ENCODE measurements around the gene RHEB. TPM values are rescaled to one million over a fixed set of nuclear protein-coding genes. Genes with fewer than 3 reads are reported as not detected.

The RHEB gene
- total RNA-seq, 1 donor from 2014 or later = 88.2 TPM

DNA sequence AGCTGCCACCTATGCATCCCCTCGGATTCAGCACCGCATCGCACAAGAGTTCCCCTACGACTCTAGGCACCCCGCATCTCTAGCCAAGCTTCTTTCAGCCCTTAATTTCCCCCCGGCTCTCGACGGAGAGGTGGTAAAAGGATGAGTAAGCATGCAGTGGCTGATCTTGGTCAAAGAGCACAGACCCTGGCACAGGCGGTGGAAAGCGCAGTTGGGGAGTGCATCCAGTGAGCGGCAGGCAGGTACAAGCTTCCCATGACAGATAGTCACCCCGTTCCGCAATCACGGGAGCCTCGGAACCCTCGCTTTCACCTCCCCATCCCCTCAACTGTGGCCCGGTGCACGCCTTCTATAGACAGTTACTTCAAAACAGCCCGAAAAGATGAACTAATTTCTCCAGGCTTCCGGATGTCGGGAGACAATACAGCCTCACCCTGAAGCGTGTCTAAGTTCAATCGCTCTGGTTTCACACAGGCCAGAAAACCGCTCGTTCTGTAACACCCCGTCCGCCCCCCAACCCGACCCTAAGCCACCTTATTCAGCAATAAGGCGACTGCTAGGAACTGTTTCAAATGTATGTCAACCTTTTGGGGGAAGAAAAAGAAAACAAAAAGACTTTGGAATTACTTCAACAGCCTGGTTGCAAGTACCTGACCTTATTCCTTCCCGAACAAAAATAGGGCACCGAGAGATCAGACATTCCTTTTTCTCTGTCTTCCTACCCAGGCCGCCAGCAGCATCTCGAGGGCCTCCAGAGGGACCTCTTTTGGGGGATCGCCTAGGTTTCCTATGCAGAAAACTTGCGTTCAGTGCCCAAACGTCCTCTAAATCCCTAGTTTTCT lies 1.4 kb downstream of the RHEB start:
- Mint-ChIP-seq H3K36me3 (ENCODE audit: unreplicated experiment) (no peaks in the 10 kb centered on the region), H3K27me3 (ENCODE audit: unreplicated experiment) (peaks cover 10% of the 10 kb centered on the region), H3K4me3 (ENCODE audit: unreplicated experiment) (peak overlapping the region; percentile 100), H3K4me1 (ENCODE audit: low read depth, unreplicated experiment) (peaks cover 17% of the 10 kb centered on the region), H3K9me3 (ENCODE audit: unreplicated experiment) (peaks cover 20% of the 10 kb centered on the region), H3K27ac (ENCODE audit: unreplicated experiment) (peak overlapping the region; percentile 93)
- TF ChIP-seq, protein P1, sequence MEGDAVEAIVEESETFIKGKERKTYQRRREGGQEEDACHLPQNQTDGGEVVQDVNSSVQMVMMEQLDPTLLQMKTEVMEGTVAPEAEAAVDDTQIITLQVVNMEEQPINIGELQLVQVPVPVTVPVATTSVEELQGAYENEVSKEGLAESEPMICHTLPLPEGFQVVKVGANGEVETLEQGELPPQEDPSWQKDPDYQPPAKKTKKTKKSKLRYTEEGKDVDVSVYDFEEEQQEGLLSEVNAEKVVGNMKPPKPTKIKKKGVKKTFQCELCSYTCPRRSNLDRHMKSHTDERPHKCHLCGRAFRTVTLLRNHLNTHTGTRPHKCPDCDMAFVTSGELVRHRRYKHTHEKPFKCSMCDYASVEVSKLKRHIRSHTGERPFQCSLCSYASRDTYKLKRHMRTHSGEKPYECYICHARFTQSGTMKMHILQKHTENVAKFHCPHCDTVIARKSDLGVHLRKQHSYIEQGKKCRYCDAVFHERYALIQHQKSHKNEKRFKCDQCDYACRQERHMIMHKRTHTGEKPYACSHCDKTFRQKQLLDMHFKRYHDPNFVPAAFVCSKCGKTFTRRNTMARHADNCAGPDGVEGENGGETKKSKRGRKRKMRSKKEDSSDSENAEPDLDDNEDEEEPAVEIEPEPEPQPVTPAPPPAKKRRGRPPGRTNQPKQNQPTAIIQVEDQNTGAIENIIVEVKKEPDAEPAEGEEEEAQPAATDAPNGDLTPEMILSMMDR (IDR thresholded peaks at IDR 0.05; ENCODE audit: partially characterized antibody, unreplicated experiment) = no peak
- no peak for DNase-seq

DNA sequence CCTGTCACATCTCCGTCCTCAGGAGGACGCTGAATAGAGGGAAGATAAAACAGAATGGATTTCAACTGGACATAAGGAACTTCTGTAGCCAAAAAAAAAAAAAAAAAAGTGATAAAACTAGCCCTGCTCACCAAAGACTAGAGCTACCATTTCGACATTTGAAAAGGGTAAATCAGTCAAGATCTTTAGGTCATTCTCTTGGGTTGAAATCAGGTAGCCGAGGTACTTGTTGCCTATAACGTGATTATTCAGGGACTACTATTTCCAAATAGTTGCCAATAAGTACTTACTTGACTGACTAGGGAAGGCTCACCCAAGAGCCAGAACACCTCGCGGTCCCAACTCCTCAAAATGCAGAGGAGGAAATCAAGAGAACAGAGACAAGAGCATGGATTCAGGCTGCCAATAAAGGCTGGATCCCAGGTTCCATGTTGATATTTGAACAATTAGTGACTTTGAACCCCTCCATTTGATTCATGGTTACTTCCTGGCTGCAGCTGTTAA lies 2.0 kb downstream of the RHEB start:
- Mint-ChIP-seq H3K4me1 (ENCODE audit: low read depth, unreplicated experiment) (peaks cover 17% of the 10 kb centered on the region), H3K27ac (ENCODE audit: unreplicated experiment) (peak overlapping the region; percentile 93), H3K4me3 (ENCODE audit: unreplicated experiment) (peak overlapping the region; percentile 100), H3K36me3 (ENCODE audit: unreplicated experiment) (no peaks in the 10 kb centered on the region), H3K27me3 (ENCODE audit: unreplicated experiment) (peaks cover 10% of the 10 kb centered on the region), H3K9me3 (ENCODE audit: unreplicated experiment) (peaks cover 20% of the 10 kb centered on the region)
- DNase-seq = no peak
- TF ChIP-seq, protein P1 (IDR thresholded peaks at IDR 0.05; ENCODE audit: partially characterized antibody, unreplicated experiment) = no peak

DNA sequence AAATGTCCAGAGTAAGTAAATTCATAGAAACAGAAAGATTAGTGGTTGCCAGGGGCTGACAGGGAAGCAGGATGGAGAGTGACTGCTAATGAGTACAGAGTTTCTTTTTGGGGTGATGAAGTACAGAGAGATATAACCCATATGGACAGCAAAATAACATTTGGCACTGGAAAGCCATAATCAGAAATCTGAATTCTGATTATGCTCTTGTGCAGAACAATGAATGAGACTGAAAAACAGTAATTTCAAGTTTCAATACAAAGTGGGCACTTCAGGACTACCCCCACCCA lies 4.5 kb downstream of the RHEB start:
- Mint-ChIP-seq H3K27me3 (ENCODE audit: unreplicated experiment) (peaks cover 11% of the 10 kb centered on the region), H3K4me3 (ENCODE audit: unreplicated experiment) (no peak overlapping the region), H3K36me3 (ENCODE audit: unreplicated experiment) (no peaks in the 10 kb centered on the region), H3K27ac (ENCODE audit: unreplicated experiment) (no peak overlapping the region), H3K4me1 (ENCODE audit: low read depth, unreplicated experiment) (peaks cover 17% of the 10 kb centered on the region), H3K9me3 (ENCODE audit: unreplicated experiment) (peaks cover 16% of the 10 kb centered on the region)
- DNase-seq = no peak
- TF ChIP-seq, protein P1 (IDR thresholded peaks at IDR 0.05; ENCODE audit: partially characterized antibody, unreplicated experiment) = no peak

DNA sequence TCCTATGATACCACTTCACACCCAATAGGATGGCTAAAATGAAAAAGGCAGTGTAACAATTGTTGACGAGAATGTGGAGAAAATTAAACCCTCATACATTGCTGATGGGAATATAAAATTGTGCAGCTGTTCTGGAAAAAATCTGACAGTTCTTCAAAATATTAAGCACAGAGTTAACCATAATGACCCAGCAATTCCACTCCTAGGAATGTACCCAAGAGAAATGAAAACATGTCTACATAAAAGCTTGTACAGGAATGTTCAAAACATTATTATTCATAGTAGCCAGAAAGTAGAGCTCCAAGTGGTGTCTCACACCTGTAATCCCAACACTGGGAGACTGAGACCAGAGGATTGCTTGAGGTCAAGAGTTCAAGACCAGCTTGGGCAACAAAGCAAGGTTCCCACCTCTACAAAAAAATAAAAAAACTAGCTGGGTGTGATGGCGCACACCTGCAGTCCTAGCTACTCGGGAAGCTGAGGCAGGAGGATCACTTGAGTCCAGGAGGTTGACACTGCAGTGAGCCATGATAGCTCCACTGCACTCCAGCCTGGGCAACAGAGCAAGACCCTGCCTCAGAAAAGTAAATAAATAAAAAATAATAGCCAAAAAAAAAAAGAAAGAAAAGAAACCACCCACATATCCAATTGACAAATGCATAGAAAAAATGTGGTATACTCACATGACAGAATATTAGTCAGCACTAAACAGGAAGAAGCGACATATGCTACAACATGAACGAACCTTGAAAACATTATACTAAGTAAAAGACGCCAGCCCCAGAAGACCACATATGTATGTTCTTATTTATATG lies 5.0 kb downstream of the RHEB start:
- DNase-seq = no peak
- H3K27me3 Mint-ChIP-seq (ENCODE audit: unreplicated experiment) = peaks cover 10% of the 10 kb centered on the region
- H3K4me1 Mint-ChIP-seq (ENCODE audit: low read depth, unreplicated experiment) = peaks cover 20% of the 10 kb centered on the region
- no peak overlapping the region for H3K27ac Mint-ChIP-seq (ENCODE audit: unreplicated experiment)
- H3K4me3 Mint-ChIP-seq (ENCODE audit: unreplicated experiment) = no peak overlapping the region
- TF ChIP-seq, protein P1 (IDR thresholded peaks at IDR 0.05; ENCODE audit: partially characterized antibody, unreplicated experiment) = no peak
- peaks cover 13% of the 10 kb centered on the region for H3K9me3 Mint-ChIP-seq (ENCODE audit: unreplicated experiment)
- H3K36me3 Mint-ChIP-seq (ENCODE audit: unreplicated experiment) = no peaks in the 10 kb centered on the region

Measured in glutamatergic neuron (in vitro differentiated cells).